Fibroblast of upper back skin (primary cell): Measurements from ENCODE around the gene RGS9.
A peak's percentile ranks its signal among the peaks of the same experiment; 100 is the strongest.

Experiments
- DNase-seq: peaks from one replicate; pipeline ENCODE4 v3.0.0-alpha.2; 2013

RGS9 gene

DNA sequence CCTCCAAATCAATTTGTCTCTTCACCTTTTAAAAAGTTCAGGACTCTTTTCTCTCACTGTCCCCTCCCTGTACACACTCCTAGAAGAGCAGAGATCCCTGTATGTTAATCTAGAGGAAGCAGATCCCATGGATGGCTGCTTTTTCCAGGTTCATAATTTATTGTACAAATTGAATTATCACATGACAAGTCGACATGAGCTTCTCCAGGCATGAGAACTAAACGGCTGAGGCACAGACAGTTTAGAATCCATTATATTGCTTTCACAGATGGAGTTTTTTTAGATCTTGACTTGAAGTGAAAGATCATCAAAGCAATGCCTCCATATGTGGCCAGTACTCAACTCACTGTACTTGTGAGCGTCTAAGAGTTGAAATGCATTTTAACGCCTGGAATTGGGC, 47.9 kb downstream of the RGS9 start:
- DNase-seq, result no peak

DNA sequence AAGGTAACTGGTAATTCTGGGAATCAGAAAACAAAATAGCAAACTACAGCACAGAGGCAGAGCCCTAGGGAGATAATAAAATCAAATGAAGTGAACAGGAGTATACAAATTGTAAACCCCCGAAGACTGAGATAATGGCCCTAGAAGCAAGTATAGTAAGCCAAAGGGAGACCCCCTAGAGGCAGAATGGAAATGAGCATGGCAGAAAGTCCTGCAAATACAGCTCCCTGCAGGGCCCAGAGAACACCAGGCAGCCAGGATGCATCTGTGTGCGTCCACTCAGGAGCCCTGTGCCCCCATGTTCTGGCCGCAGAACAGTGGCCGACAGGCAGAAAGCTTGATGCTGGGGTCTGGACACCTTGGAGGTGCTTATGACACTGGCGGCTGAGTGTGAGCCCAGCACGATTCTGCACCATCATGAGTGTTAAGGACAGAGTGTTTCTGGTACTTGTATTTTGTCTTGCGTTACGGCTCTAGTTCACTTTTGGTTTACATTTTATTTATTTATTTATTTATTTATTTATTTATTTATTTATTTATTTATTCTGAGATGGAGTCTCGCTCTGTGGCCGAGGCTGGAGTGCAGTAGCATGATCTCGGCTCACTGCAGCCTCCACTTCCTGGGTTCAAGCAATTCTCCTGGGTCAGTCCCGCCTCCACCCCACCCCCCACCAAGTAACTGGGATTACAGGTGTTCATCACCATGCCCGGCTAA, 48.7 kb downstream of the RGS9 start:
- no peak for DNase-seq

- peak; percentile 36 for DNase-seq
These were observed 53.4 kb downstream of the RGS9 start for GRCh38 chr17:65190467-65191097.

- peak; percentile 71 for DNase-seq
These were observed 54.9 kb downstream of the RGS9 start for GRCh38 chr17:65191811-65192740.

DNA sequence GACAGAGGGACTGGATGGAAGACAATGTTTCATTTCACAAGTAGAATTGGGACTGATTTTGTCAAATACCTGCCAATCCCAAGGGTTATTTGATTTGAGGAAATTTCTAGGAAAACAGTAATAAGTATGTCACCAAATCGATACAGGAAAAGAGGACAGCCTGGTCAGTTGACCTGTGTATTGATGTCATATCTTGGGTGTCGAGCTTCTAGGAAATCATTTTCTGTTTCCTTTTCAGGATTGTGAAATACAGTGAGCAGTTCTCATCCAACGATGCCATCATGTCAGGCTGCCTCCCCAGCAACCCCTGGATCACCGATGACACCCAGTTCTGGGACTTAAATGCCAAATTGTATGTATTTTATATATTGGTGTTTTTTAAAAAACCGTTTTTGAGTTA, 56.1 kb downstream of the RGS9 start:
- DNase-seq, result no peak

DNA sequence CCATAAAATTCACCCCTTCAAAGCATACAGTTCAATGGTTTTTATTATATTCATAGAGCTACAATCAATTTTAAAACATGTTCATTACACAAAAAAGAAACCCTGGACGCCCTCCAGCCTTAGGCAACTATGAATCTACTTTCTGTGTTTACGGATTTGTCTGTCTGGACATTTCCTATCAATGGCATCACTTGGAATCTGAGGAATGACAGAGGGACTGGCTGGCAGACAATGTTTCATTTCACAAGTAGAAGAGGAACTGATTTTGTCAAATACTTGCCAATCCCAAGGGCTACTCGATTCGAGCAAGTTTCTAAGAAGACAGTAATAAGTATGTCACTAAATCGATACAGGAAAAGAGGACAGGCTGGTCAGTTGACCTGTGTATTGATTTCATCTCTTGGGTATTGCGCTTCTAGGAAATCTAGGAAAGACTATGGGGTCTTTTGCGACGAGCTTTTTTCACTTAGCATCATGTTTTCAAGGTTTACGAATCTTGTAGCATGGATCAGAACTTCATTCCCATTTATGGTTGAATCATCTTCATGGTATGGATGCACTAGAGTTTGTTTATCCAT, 56.6 kb downstream of the RGS9 start:
- DNase-seq, result peak; percentile 31

DNA sequence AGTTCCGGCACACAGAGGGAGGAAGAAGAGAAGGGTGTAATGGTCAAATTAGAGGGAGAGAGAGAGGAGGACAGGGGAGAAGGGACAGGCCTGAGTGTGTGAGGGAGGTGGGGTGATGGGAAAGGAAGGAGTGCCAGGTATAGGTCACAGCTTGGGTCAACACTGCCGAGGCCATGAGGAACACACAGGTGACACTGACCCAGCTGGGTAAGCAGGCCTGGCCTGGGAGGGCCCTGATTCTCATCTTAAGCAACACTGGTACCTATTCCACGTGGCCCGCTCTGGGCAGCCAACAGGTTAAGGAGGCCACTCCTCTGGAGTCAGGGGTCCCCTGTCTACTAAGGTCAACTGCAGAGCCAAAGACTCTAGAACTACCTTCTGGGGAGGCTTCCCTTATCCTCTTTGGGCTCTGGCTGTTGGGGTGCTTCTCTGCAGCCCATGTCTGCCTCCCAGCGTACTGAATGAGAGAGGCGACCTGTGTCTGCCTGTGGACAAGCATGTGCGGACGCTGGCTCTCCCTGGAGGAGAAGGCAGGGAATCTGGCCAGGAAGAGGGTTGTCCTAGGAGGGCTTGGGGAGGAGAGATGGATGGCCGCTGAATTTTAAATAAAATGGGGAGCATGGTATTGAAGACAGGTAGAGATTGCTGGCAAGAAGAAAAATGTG, 57.6 kb downstream of the RGS9 start:
- no peak for DNase-seq

- DNase-seq, result no peak
These were observed 58.5 kb downstream of the RGS9 start for GRCh38 chr17:65195716-65196115.

DNA sequence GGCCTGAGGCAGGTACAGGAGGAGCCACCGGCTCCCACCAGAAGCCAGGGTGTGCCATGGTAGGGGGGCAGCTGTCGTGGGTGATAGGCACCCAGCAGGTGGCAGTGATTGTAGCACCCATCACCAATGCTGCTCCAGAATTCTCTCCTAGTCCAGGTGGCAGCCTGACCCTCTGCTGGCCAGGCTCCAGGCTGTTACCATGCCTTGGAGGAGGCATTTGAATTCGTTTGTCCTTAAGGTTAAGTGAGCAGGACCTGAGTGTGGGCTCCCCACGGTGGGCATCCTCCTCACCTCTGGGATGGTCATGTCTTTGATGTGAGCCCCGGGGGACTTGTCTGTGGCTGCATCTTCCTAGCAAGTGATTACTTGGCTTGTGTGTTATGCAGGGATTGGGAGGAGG, 59.4 kb downstream of the RGS9 start:
- DNase-seq, result no peak

DNA sequence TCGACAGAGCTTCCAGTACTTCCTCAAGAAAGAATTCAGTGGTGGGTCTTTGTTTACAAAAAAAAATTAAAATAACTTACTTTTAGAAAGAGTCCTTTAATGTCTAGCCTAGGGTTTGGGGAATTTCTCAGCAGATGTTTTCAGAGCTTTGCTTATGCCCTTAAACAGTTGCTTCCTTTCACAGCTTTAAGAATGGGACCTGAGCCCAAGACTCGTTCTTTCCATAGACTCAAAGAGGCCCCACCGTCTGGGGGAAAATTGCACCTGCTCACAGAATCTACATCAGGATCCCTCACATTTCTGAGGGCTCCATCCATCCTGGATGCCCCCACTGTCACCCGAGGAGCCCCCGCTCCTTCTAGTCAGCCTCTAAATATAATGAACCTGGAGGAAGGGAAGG, 60.0 kb downstream of the RGS9 start:
- DNase-seq, result no peak

- DNase-seq, result peak; percentile 60
These were observed 61.6 kb downstream of the RGS9 start for GRCh38 chr17:65198653-65199382.

GRCh38 chr17:65201331-65201730, 64.2 kb downstream of the RGS9 start:
- DNase-seq, result no peak

DNA sequence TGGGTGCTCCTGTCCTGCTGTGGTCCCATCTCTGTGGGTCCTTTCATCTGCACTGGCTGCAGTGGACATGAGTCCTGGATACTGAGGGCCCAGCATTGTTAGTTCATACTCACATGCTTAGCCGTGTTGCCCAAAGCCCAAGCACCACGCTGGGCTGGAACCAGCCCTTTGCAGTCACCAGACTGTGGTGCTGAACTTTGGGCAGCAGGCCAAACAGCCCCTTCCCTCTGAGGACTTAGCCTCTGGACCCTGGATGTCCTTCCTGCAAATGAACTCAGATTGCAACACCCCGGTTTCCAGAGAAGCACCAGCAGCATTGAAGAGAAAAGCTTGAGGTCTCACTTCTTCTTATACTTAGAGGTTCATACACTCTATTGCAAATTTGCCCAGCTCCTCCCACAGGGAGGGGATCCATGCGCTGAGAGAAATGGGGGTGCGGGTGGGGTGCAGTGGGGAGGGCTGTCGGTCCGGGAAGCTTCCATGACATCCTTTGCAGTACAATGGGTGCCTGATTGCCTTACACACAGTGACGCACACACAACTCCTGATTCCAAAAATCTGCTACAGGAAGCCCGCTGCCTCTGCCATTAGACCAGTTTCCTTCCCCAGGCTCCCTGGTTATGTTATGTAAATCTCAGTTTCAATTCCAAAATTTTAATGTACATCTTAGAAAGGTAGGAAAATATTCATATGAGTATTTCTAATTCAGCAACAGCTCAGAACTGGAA, 65.8 kb downstream of the RGS9 start:
- DNase-seq, result no peak

DNA sequence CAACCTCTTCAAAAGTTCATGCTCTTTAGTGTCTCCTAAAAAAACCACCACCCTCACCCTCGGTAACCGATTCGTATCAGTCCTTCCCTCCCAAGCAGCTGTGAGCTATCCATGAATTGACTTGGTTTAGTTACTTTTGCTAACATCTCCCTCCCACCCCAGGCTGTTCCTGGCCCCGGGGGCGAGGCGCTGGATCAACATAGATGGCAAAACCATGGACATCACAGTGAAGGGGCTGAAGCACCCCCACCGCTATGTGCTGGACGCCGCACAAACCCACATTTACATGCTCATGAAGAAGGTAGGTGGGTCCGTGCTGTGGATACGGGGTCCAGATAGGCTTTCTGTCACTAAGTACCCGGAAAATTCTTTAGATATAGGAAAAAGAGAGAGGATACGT, 66.8 kb downstream of the RGS9 start:
- DNase-seq, result no peak

GRCh38 chr17:65205655-65206054, 68.5 kb downstream of the RGS9 start:
- no peak for DNase-seq

- peak; percentile 19 for DNase-seq
These were observed 70.3 kb downstream of the RGS9 start for GRCh38 chr17:65207448-65207847.

DNA sequence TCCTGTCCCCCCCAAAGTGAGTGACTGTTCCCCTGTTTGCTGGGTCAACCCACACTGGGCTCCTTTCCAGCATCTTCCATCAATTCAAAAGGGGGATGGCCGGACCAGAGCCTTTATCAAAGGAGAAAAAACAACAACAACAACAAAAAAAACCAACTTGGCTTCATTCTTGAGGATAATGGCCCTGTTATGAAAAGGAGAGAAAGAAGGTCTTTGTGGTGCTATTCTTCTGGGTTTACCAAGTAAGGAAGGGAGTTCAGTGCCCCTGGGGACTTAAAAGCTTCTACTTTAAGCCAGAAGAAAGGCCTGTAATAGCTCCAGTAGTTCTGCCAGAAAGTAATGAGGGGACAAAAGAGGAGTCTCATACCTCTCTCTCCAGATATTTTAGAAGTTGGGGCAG, 71.5 kb downstream of the RGS9 start:
- DNase-seq, result no peak

DNA sequence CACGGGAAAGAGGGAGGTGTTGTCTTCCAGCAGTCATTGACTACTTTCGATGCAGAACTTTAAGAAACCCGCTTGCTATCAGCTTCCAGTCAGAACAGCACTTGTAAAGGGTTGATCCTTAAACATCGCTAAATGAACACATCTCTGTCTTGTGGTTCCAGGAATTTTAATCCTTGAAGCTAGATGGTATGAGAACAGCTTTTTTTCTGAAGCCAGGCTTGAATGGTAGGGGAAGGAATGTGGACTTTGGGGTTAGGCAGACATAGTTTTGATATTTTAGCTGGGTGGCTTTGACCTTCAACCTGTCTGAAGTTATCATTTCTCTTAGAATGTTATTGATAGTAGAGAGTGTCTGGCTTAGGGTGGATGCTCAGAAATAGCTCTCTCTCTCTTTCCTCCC, 81.1 kb downstream of the RGS9 start:
- no peak for DNase-seq

DNA sequence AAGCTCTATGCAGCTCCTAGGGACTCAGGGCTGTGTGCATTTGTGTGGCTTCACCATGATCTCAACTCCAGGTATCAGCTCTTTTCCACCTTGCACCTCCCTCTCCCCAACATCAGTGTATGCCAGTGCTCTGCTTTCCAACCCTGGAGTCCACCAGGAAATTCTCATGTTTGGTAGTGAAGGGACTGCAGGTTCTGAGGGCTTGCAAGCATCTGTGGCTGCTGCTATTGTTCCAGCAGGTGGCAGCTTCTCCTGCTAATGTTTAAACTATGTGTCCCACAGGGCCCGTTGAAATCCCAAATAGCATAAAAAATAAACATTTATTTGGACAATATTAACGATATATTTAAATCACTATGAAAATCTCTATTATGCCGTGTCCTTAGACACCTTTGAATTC, 82.0 kb downstream of the RGS9 start:
- DNase-seq, result no peak

- no peak for DNase-seq
These were observed 82.5 kb downstream of the RGS9 start for GRCh38 chr17:65219707-65220106.

- DNase-seq, result peak; percentile 47
These were observed 83.6 kb downstream of the RGS9 start for GRCh38 chr17:65220732-65221131.
